ENCODE measurements around the gene KANK2.
"Not testable (repeated sequence)": the region's sequence is repeated elsewhere in the genome, so short reads cannot be mapped to it uniquely, and the experiment has no call there.

Gene KANK2

GRCh38 chr19:11180346-11180745, 17.0 kb downstream of the KANK2 start:
- TF ChIP-seq CTCF (IDR thresholded peaks at IDR 0.05; ENCODE audit: low read depth, low read length, missing control alignments), result no peak
- DNase-seq (ENCODE audit: low read depth), result no peak
- no peak overlapping the region; the same call in 1 of the 2 replicates for H3K4me3 ChIP-seq (ENCODE audit: low read depth, low read length)

GRCh38 chr19:11179716-11180297, 17.5 kb downstream of the KANK2 start:
- no peak for DNase-seq (ENCODE audit: low read depth)
- peak overlapping the region; percentile 50 for H3K4me3 ChIP-seq (ENCODE audit: low read depth, low read length)
- no peak for TF ChIP-seq CTCF (IDR thresholded peaks at IDR 0.05; ENCODE audit: low read depth, low read length, missing control alignments)

- DNase-seq (ENCODE audit: low read depth), result not testable (repeated sequence)
Observed at GRCh38 chr19:11179145-11179465, 18.2 kb downstream of the KANK2 start.

GRCh38 chr19:11177592-11177991, 19.8 kb downstream of the KANK2 start:
- TF ChIP-seq CTCF (IDR thresholded peaks at IDR 0.05; ENCODE audit: low read depth, low read length, missing control alignments), result no peak
- DNase-seq (ENCODE audit: low read depth), result no peak
- H3K4me3 ChIP-seq (ENCODE audit: low read depth, low read length), result no peak overlapping the region

More at GRCh38 chr19:11179145-11179465, 18.2 kb downstream of the KANK2 start:
- H3K4me3 ChIP-seq (ENCODE audit: low read depth, low read length), result not testable (repeated sequence)

GRCh38 chr19:11176466-11177193, 20.7 kb downstream of the KANK2 start:
- no peak for TF ChIP-seq CTCF (IDR thresholded peaks at IDR 0.05; ENCODE audit: low read depth, low read length, missing control alignments)
- no peak overlapping the region for H3K4me3 ChIP-seq (ENCODE audit: low read depth, low read length)
- no peak for DNase-seq (ENCODE audit: low read depth)

- no peak overlapping the region for H3K4me3 ChIP-seq (ENCODE audit: low read depth, low read length)
- DNase-seq (ENCODE audit: low read depth), result no peak
- no peak for TF ChIP-seq CTCF (IDR thresholded peaks at IDR 0.05; ENCODE audit: low read depth, low read length, missing control alignments)
Observed at GRCh38 chr19:11175920-11176319, 21.4 kb downstream of the KANK2 start.

- no peak for DNase-seq (ENCODE audit: low read depth)
- H3K4me3 ChIP-seq (ENCODE audit: low read depth, low read length), result no peak overlapping the region
- TF ChIP-seq CTCF (IDR thresholded peaks at IDR 0.05; ENCODE audit: low read depth, low read length, missing control alignments), result no peak
Observed at GRCh38 chr19:11174336-11174735, 23.0 kb downstream of the KANK2 start.

All from GM12864 (cell line).